Embryonic facial prominence (tissue), 1 donor: ENCODE measurements around the gene TNS3.

ENCODE experiments used
- DNase-seq: peaks from one replicate; pipeline ENCODE4 v3.0.0-alpha.2; 2016; ENCODE audit errors: extremely low spot score

The TNS3 gene

DNA sequence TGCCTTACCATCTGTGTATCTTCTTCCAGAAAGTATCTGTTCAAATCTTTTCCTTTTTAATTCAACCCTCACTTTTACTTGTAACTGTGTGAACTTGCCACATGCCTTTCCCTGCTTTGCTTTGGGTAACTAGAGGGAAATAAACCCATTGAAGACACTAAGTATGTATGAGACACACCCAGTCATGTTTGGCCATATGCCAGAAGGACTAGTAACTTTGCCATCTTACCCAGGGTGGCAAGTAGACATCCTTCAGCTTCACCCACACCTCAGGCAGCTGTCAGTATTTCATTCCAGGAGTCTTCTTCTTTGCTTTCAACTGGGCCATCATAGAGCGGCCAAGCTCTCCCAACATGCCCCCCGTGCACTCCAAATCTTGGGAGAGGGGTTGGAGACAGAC is 323.1 kb downstream of the TNS3 start:
- DNase-seq = no peak

GRCh38 chr7:47256016-47256415 is 325.9 kb downstream of the TNS3 start:
- no peak for DNase-seq

GRCh38 chr7:47255441-47255840 is 326.5 kb downstream of the TNS3 start:
- no peak for DNase-seq

GRCh38 chr7:47255007-47255406 is 326.9 kb downstream of the TNS3 start:
- no peak for DNase-seq

GRCh38 chr7:47254081-47254977 is 327.6 kb downstream of the TNS3 start:
- DNase-seq = no peak

- DNase-seq = no peak
Measured at GRCh38 chr7:47253650-47254080, 328.2 kb downstream of the TNS3 start.

DNA sequence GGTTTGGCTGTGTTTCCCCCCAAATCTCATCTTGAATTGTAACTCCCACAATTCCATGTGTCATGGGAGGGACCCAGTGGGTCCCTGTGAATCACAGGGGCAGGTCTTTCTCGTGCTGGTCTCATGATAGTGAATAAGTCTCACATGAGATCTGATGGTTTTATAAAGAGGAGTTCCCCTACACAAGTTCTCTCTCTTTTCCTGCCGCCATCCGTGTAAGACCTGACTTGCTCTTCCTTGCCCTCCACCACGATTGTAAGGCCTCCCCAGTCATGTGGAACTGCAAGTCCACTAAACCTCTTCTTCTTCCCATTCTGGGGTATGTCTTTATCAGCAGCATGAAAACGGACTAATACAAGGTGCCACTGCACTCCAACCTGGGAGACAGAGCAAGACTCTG is 329.2 kb downstream of the TNS3 start:
- no peak for DNase-seq

GRCh38 chr7:47249361-47249760 is 332.6 kb downstream of the TNS3 start:
- no peak for DNase-seq

GRCh38 chr7:47248797-47249196 is 333.1 kb downstream of the TNS3 start:
- DNase-seq = no peak

GRCh38 chr7:47247132-47247531 is 334.8 kb downstream of the TNS3 start:
- no peak for DNase-seq

GRCh38 chr7:47244692-47245091 is 337.2 kb downstream of the TNS3 start:
- no peak for DNase-seq

GRCh38 chr7:47241112-47242065 is 340.5 kb downstream of the TNS3 start:
- DNase-seq = no peak

DNA sequence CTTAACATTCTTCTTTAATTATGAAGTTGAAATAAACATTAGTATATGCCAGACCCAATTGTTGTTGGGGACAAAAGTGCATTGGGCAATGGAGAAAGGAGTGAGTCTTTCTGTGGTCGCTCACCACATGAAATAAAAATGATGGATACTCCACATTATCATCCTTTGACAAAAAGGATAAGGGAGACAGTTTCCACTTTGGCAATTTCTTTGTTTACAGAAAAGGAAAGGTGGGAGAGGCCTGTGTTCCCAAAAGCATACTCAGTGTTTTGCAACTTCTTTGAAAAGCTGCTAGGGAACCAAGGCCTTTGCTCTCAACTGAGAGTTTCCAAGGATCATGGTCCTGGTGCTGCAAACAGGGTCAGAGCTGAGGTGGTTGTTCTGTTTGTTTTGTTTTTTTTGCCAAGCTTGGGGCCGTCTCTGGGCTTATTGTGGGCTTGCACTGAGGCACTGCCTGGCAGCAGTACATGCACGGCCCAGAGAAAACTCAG is 341.9 kb downstream of the TNS3 start:
- no peak for DNase-seq

- DNase-seq = no peak
Measured at GRCh38 chr7:47239034-47239433, 342.9 kb downstream of the TNS3 start.

- DNase-seq = no peak
Measured at GRCh38 chr7:47236480-47237129, 345.3 kb downstream of the TNS3 start.

DNA sequence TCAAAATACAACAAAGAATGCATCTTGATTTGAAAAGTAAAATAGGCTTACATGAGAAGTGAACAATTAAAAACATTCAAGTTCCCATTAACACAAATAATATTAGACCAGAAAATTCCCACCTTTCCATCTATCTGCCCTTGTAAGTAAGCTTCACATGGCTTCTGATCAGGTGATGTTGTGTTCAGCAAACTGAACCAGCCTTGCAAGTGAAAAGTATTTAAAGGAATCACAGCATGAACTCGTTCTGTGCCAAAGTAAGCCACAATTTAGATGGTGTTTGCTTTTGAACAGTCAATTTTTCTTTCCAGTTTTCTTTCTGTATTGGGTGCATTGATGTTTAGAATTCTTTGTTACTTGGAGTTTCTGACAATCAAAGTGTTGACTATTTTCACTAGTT is 347.9 kb downstream of the TNS3 start:
- no peak for DNase-seq

- no peak for DNase-seq
Measured at GRCh38 chr7:47232751-47233412, 349.0 kb downstream of the TNS3 start.

DNA sequence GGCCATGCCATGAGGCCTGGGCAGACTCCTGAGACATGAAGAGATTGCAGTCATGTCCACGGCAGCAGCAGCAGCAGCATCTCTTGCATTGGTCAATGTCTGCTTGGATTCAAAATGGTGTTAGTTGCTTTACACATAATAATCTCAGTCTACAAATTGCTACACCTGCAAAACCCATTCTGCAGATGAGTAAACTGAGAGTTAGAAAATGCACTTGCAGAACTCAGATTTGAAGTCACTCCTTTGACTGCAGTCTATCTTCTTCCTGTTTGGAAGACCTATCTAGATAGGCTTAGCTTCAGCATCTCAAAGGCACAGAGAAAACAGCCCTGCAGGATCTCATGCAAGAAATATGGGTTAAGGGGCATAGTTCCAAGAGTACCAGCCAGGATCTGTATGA is 350.3 kb downstream of the TNS3 start:
- no peak for DNase-seq

- no peak for DNase-seq
Measured at GRCh38 chr7:47231032-47231431, 350.9 kb downstream of the TNS3 start.

GRCh38 chr7:47228386-47229014 is 353.4 kb downstream of the TNS3 start:
- no peak for DNase-seq

- DNase-seq = no peak
Measured at GRCh38 chr7:47227762-47228177, 354.1 kb downstream of the TNS3 start.
